SK-N-SH (cell line): ENCODE data around the gene TENT5D. TPM values are rescaled to one million over a fixed set of nuclear protein-coding genes. Genes with fewer than 3 reads are reported as not detected.

Experiments
- CTCF ChIA-PET: fragments of 300-600, 350-600 bp; formaldehyde crosslinking; extraction: SDS; loops from one replicate; lab custom pipeline; 2021; lab: Yijun Ruan, JAX
- POLR2A ChIA-PET: fragments of 350-600 bp; sonication (Branson Sonifier 250); formaldehyde crosslinking; extraction: SDS; loops from one replicate; lab custom pipeline; 2020; ENCODE audit warnings: antibody characterized with exemption, inconsistent platforms; lab: Yijun Ruan, JAX
- DNase-seq: peaks from one replicate; pipeline ENCODE4 v3.0.0; 2012
- H2AFZ ChIP-seq: fragments of 200-600 bp; sonication (generic); 2 replicates; pipeline ENCODE4 v1.8.1; 2016; ENCODE audit warnings: antibody characterized with exemption, mild to moderate bottlenecking, low read depth
- H3F3A ChIP-seq: fragments of 200-600 bp; sonication (generic); replicated peaks from 2 replicates; pipeline ENCODE3; 2016; ENCODE audit warnings: antibody characterized with exemption, mild to moderate bottlenecking; ENCODE audit not compliant: insufficient read depth
- H3K27ac ChIP-seq, 2 experiments: fragments of 200-500 bp in 1 of 2; fragments of 200-600 bp in 1 of 2; sonication (Bioruptor generic) in 1 of 2; sonication (generic), shearing (Covaris generic) in 1 of 2; 2 replicates each; pipeline versions ENCODE4 v1.5.1 to v1.6.1; 2014 to 2016; ENCODE audit warnings: low read depth in 2 of 2, inconsistent platforms in 1 of 2, low read length in 1 of 2, mild to moderate bottlenecking in 1 of 2, mixed read lengths in 1 of 2
- H3K27me3 ChIP-seq: fragments of 200-600 bp; sonication (generic), shearing (Covaris generic); 2 replicates; pipeline ENCODE4 v1.6.1; 2016; ENCODE audit warnings: mixed run types; ENCODE audit not compliant: insufficient read depth
- H3K36me3 ChIP-seq, 2 experiments: fragments of 200-500 bp in 1 of 2; fragments of 200-600 bp in 1 of 2; sonication (Bioruptor generic) in 1 of 2; sonication (generic) in 1 of 2; replicated peaks in 1 of 2; 2 replicates each; pipeline versions ENCODE3 to v1.5.1; 2014 to 2016; ENCODE audit warnings: low read length in 1 of 2, mild to moderate bottlenecking in 1 of 2; ENCODE audit not compliant: insufficient read depth in 2 of 2, control insufficient read depth in 1 of 2
- H3K4me1 ChIP-seq, 2 experiments: fragments of 200-500 bp in 1 of 2; fragments of 200-600 bp in 1 of 2; sonication (Bioruptor generic) in 1 of 2; sonication (generic), shearing (Covaris generic) in 1 of 2; 2 replicates each; pipeline versions ENCODE4 v1.5.1 to v1.6.1; 2014 to 2016; ENCODE audit warnings: low read depth in 1 of 2, low read length in 1 of 2, mixed run types in 1 of 2; ENCODE audit not compliant: insufficient read depth in 2 of 2, control insufficient read depth in 1 of 2
- H3K4me2 ChIP-seq: fragments of 200-600 bp; sonication (generic), shearing (Covaris generic); 2 replicates; pipeline ENCODE4 v1.6.1; 2017; ENCODE audit warnings: mixed run types
- H3K4me3 ChIP-seq, 2 experiments: fragments of 200-500 bp in 1 of 2; fragments of 200-600 bp in 1 of 2; sonication (Bioruptor generic) in 1 of 2; sonication (generic), shearing (Covaris generic) in 1 of 2; 2 replicates each; pipeline versions ENCODE4 v1.5.1 to v1.8.1; 2014 to 2016; ENCODE audit warnings: low read depth in 2 of 2, inconsistent platforms in 1 of 2, low read length in 1 of 2, mild to moderate bottlenecking in 1 of 2, mixed read lengths in 1 of 2, moderate library complexity in 1 of 2
- H3K79me2 ChIP-seq: fragments of 200-600 bp; sonication (generic); 2 replicates; pipeline ENCODE4 v1.8.1; 2017; ENCODE audit warnings: mild to moderate bottlenecking; ENCODE audit not compliant: insufficient read depth
- H3K9ac ChIP-seq: fragments of 200-600 bp; sonication (generic); 2 replicates; pipeline ENCODE4 v1.6.1; 2017; ENCODE audit warnings: mixed run types
- H3K9me2 ChIP-seq: fragments of 200-600 bp; sonication (generic); 2 replicates; pipeline ENCODE4 v1.6.1; 2017; ENCODE audit warnings: mixed run types
- H3K9me3 ChIP-seq: fragments of 200-600 bp; sonication (generic); 2 replicates; pipeline ENCODE4 v1.6.1; 2017; ENCODE audit warnings: mixed run types, mild to moderate bottlenecking, moderate library complexity
- H4K20me1 ChIP-seq: fragments of 200-600 bp; sonication (generic); 2 replicates; pipeline ENCODE4 v1.6.1; 2017; ENCODE audit warnings: mild to moderate bottlenecking, mixed run types; ENCODE audit not compliant: insufficient read depth
- CHD2 ChIP-seq: fragments of 150-350 bp; IDR thresholded peaks from 2 replicates; pipeline ENCODE4 v1.6.1; 2018; ENCODE audit warnings: low read length; ENCODE audit not compliant: partially characterized antibody
- CTCF ChIP-seq: fragments of 200-600 bp; sonication (generic); IDR thresholded peaks from 2 replicates; pipeline ENCODE4 v1.6.1; 2017; ENCODE audit warnings: antibody characterized with exemption, mild to moderate bottlenecking, moderate library complexity
- ELF1 ChIP-seq: IDR thresholded peaks from 2 replicates; pipeline ENCODE4 v1.4.0; 2012
- EP300 ChIP-seq, 2 experiments: IDR thresholded peaks; 2 replicates each; pipeline versions ENCODE4 v1.4.0 to v1.6.1; 2012; ENCODE audit warnings: borderline replicate concordance in 1 of 2, low read depth in 1 of 2, low read length in 1 of 2
- EZH2phosphoT487 ChIP-seq: fragments of 200-600 bp; sonication (generic); IDR thresholded peaks from 2 replicates; pipeline ENCODE4 v1.6.1; 2017; ENCODE audit warnings: low read depth, mixed run types, mild to moderate bottlenecking, antibody characterized with exemption, moderate library complexity, borderline replicate concordance
- FOXJ3 ChIP-seq: sonication (generic); formaldehyde crosslinking; IDR thresholded peaks from 2 replicates; pipeline ENCODE4 v1.5.1; 2020; ENCODE audit warnings: mild to moderate bottlenecking, missing genetic modification reagents
- GABPA ChIP-seq: IDR thresholded peaks from 2 replicates; pipeline ENCODE4 v1.4.0; 2012; ENCODE audit warnings: low read depth, mild to moderate bottlenecking
- GATA2 ChIP-seq: sonication (generic); formaldehyde crosslinking; IDR thresholded peaks from 2 replicates; pipeline ENCODE4 v1.5.0; 2020; ENCODE audit warnings: mild to moderate bottlenecking, missing genetic modification reagents
- JUND ChIP-seq: IDR thresholded peaks from 2 replicates; pipeline ENCODE4 v1.4.0; 2012
- MEF2A ChIP-seq: IDR thresholded peaks from 2 replicates; pipeline ENCODE4 v1.4.0; 2012; ENCODE audit warnings: low read depth, borderline replicate concordance
- NFIC ChIP-seq: IDR thresholded peaks from 2 replicates; pipeline ENCODE4 v1.4.0; 2012; ENCODE audit warnings: borderline replicate concordance
- NRF1 ChIP-seq: IDR thresholded peaks from 2 replicates; pipeline ENCODE4 v1.6.1; 2012; ENCODE audit warnings: low read depth, mild to moderate bottlenecking, low read length
- POLR2AphosphoS5 ChIP-seq: IDR thresholded peaks from 2 replicates; pipeline ENCODE4 v1.6.1; 2012; ENCODE audit warnings: low read depth, low read length
- RAD21 ChIP-seq: IDR thresholded peaks from 2 replicates; pipeline ENCODE4 v1.6.1; 2012; ENCODE audit warnings: mild to moderate bottlenecking, low read length
- RCOR1 ChIP-seq: fragments of 150-350 bp; IDR thresholded peaks from 2 replicates; pipeline ENCODE4 v1.6.1; 2017; ENCODE audit warnings: antibody characterized with exemption, low read length
- RFX5 ChIP-seq: IDR thresholded peaks from 2 replicates; pipeline ENCODE4 v1.6.1; 2012; ENCODE audit warnings: mild to moderate bottlenecking, improper control_type of control experiment, low read length
- RXRA ChIP-seq: IDR thresholded peaks from 2 replicates; pipeline ENCODE4 v1.4.0; 2012; ENCODE audit warnings: low read depth, mild to moderate bottlenecking, borderline replicate concordance
- SIN3A ChIP-seq: IDR thresholded peaks from 2 replicates; pipeline ENCODE4 v1.6.1; 2012; ENCODE audit warnings: low read depth, mild to moderate bottlenecking, low read length, moderate library complexity, borderline replicate concordance
- SMC3 ChIP-seq: IDR thresholded peaks from 2 replicates; pipeline ENCODE4 v1.6.1; 2012; ENCODE audit warnings: low read depth, low read length, improper control_type of control experiment
- TAF1 ChIP-seq: IDR thresholded peaks from 2 replicates; pipeline ENCODE4 v1.6.1; 2012; ENCODE audit warnings: low read depth, mild to moderate bottlenecking, low read length, moderate library complexity, borderline replicate concordance
- USF2 ChIP-seq: fragments of 150-350 bp; IDR thresholded peaks from 2 replicates; pipeline ENCODE4 v1.6.1; 2017; ENCODE audit warnings: antibody characterized with exemption, low read length, low read depth, borderline replicate concordance
- YY1 ChIP-seq: IDR thresholded peaks from 2 replicates; pipeline ENCODE4 v1.4.0; 2012; ENCODE audit warnings: low read depth, mild to moderate bottlenecking
- ZBTB33 ChIP-seq: IDR thresholded peaks from 2 replicates; pipeline ENCODE4 v1.4.0; 2012; ENCODE audit warnings: low read depth, borderline replicate concordance
- WGBS: methylation state at CpG from one replicate; pipeline ENCODE4 v1.1.6; 2017; ENCODE audit warnings: low lambda C conversion rate; 5-methylcytosine and 5-hydroxymethylcytosine counted together
- polyA plus RNA-seq, 3 experiments: library from polyadenylated mRNA; depleted of rRNA; stranded (reverse); fragments of >200 nt; gene quantifications; 2 replicates each; pipeline ENCODE4 v1.2.3, GENCODE V29; 2012

TENT5D gene
- polyA plus RNA-seq, 1 of the 3 experiments (the other 2 are of a cell fraction), result not detected

DNA sequence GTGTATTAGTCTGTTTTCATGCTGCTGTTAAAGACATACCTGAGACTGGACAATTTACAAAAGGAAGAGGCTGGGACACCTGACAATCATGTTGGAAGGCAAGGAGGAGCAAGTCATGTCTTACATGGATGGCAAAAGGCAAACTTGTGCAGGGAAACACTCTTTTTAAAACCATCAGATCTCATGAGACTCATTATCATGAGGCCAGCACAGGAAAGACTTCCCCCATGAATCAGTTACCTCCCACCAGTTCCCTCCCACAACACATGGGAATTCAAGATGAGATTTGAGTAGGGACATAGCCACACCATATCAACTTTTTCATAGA lies 11.2 kb downstream of the TENT5D start:
- ChIA-PET CTCF (interaction anchor here (0.7 to 1.9 kb wide), 5 partner anchors 9 to 76 kb away, joined by 3 to 8 read pairs (median 3); no protein-coding TSS in a partner anchor), POLR2A (no interaction called here)
- Histone ChIP-seq H2AFZ (no peak overlapping the region), H3K4me3 (no peak overlapping the region), H3K4me1 (no peaks in the 10 kb centered on the region), H3K4me2 (no peak overlapping the region), H3K27me3 (no peaks in the 10 kb centered on the region; the same call in 1 of the 2 replicates), H3K36me3 (no peaks in the 10 kb centered on the region), H3K27ac (no peak overlapping the region), H3K9me2 (no peaks in the 10 kb centered on the region), H3K9me3 (no peaks in the 10 kb centered on the region), H3K9ac (no peak overlapping the region), H4K20me1 (no peaks in the 10 kb centered on the region), H3K79me2 (no peaks in the 10 kb centered on the region), H3F3A (no peaks in the 10 kb centered on the region)
- TF ChIP-seq RXRA, result no peak
- no peak for TF ChIP-seq NFIC
- no peak for TF ChIP-seq CTCF
- TF ChIP-seq NRF1, result no peak
- no peak for TF ChIP-seq RCOR1
- TF ChIP-seq SIN3A, result no peak
- no peak for TF ChIP-seq ELF1
- no peak for TF ChIP-seq MEF2A
- TF ChIP-seq FOXJ3 (CRISPR knock-in tag), result no peak
- TF ChIP-seq ZBTB33, result no peak
- no peak for TF ChIP-seq GABPA
- TF ChIP-seq RAD21, result no peak
- TF ChIP-seq SMC3, result no peak
- TF ChIP-seq POLR2AphosphoS5, result no peak
- no peak for TF ChIP-seq EZH2phosphoT487
- TF ChIP-seq EP300 (IDR thresholded peaks at IDR 0.05; ENCODE audit: borderline replicate concordance in 1 of 2, low read depth in 1 of 2, low read length in 1 of 2), result no peak
- TF ChIP-seq YY1, result no peak
- DNase-seq, result no peak

DNA sequence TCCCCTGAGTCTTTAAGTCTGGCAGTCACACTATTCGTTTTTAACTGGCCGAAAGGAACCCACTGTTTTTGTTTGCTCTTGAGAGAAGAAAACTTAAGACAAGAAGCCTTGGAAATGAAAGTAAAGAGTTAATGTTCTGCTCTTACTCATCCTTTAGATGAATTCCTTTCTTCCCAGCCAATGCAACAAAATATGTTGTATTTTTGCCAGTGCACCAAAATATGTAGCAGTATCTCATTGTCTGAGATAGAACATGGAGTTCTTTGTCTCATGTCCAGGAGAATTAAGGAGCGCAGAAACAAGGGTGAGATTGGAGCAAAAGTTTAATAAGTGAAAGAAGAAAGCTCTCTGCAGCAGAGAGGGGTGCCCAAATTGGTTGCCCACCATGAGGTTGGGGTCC lies 12.2 kb downstream of the TENT5D start:
- WGBS, result 3% methylated on average over 3 of the region's 3 CpGs
- TF ChIP-seq JUND (no peak), EZH2phosphoT487 (no peak), TAF1 (no peak), RFX5 (no peak), CHD2 (no peak), GATA2 (no peak), SIN3A (no peak), USF2 (no peak)
- ChIA-PET POLR2A (no interaction called here), CTCF (interaction anchor here (1.9 kb wide), 1 partner anchor 10 kb away, joined by 8 read pairs; no protein-coding TSS in a partner anchor)
- Histone ChIP-seq H3K36me3 (no peaks in the 10 kb centered on the region), H3K4me2 (no peak overlapping the region), H3K9ac (no peak overlapping the region), H3K27me3 (no peaks in the 10 kb centered on the region; the same call in 1 of the 2 replicates), H3K9me2 (no peaks in the 10 kb centered on the region), H2AFZ (no peak overlapping the region), H3K9me3 (no peaks in the 10 kb centered on the region), H3F3A (no peaks in the 10 kb centered on the region), H3K79me2 (no peaks in the 10 kb centered on the region), H3K4me1 (no peaks in the 10 kb centered on the region), H3K27ac (no peak overlapping the region), H4K20me1 (no peaks in the 10 kb centered on the region), H3K4me3 (no peak overlapping the region)
- no peak for DNase-seq
